CD4-positive, alpha-beta T cell treated with Interferon alpha-2 for 1 hour (primary cell): ENCODE measurements around the gene DLGAP4.

ENCODE experiments used
- DNase-seq, 2 donors: peaks; one replicate each; pipeline ENCODE4 v3.0.0-alpha.2; 2020 to 2022

Gene DLGAP4

GRCh38 chr20:36483209-36483918, 177.2 kb downstream of the DLGAP4 start:
- no peak for DNase-seq

GRCh38 chr20:36483919-36484808, 178.0 kb downstream of the DLGAP4 start:
- DNase-seq, result no peak

GRCh38 chr20:36485286-36485685, 179.1 kb downstream of the DLGAP4 start:
- no peak for DNase-seq

GRCh38 chr20:36487069-36487468, 180.9 kb downstream of the DLGAP4 start:
- no peak for DNase-seq

GRCh38 chr20:36490191-36490590, 184.1 kb downstream of the DLGAP4 start:
- DNase-seq, result no peak

GRCh38 chr20:36491901-36492617, 185.9 kb downstream of the DLGAP4 start:
- peak; percentile 47 to 69 for DNase-seq

GRCh38 chr20:36493051-36493800, 187.1 kb downstream of the DLGAP4 start:
- DNase-seq, result peak in 1 of 2 donors; percentile 18

- DNase-seq, result no peak
Observed at GRCh38 chr20:36493801-36494114, 187.6 kb downstream of the DLGAP4 start.

- DNase-seq, result no peak
Observed at GRCh38 chr20:36496707-36497669, 190.8 kb downstream of the DLGAP4 start.

GRCh38 chr20:36497856-36498255, 191.7 kb downstream of the DLGAP4 start:
- DNase-seq, result no peak

GRCh38 chr20:36498386-36499179, 192.4 kb downstream of the DLGAP4 start:
- no peak for DNase-seq

GRCh38 chr20:36499211-36499610, 193.1 kb downstream of the DLGAP4 start:
- no peak for DNase-seq

- DNase-seq, result no peak
Observed at GRCh38 chr20:36499723-36500501, 193.8 kb downstream of the DLGAP4 start.

- DNase-seq, result peak in 1 of 2 donors; percentile 13
Observed at GRCh38 chr20:36501367-36502006, 195.3 kb downstream of the DLGAP4 start.

GRCh38 chr20:36504295-36504694, 198.2 kb downstream of the DLGAP4 start:
- DNase-seq, result no peak

- peak in 1 of 2 donors; percentile 43 for DNase-seq
Observed at GRCh38 chr20:36506253-36506652, 200.1 kb downstream of the DLGAP4 start.

GRCh38 chr20:36507746-36508145, 201.6 kb downstream of the DLGAP4 start:
- DNase-seq, result no peak

GRCh38 chr20:36519012-36519719, 213.0 kb downstream of the DLGAP4 start:
- DNase-seq, result no peak

GRCh38 chr20:36519944-36520343, 213.8 kb downstream of the DLGAP4 start:
- DNase-seq, result no peak
